Stimulated activated CD8-positive, alpha-beta memory T cell treated with anti-CD3 and anti-CD28 coated beads, Interleukin-12 subunit alpha, Interleukin-12 subunit beta, amount 100 ng/mL, for 4 hours (primary cell): ENCODE measurements around the gene MS4A13.
"Not testable (repeated sequence)": the region's sequence is repeated elsewhere in the genome, so short reads cannot be mapped to it uniquely, and the experiment has no call there.

Experiments
- DNase-seq: peaks from one replicate; pipeline ENCODE4 v3.0.0-alpha.2; 2020; ENCODE audit warnings: low read depth

Gene MS4A13, protein sequence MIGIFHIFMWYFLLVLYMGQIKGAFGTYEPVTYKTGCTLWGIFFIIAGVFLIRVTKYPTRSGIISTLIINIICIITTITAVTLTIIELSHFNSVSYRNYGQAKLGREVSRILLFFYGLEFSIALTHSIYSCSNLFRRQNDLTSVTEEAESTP

DNA sequence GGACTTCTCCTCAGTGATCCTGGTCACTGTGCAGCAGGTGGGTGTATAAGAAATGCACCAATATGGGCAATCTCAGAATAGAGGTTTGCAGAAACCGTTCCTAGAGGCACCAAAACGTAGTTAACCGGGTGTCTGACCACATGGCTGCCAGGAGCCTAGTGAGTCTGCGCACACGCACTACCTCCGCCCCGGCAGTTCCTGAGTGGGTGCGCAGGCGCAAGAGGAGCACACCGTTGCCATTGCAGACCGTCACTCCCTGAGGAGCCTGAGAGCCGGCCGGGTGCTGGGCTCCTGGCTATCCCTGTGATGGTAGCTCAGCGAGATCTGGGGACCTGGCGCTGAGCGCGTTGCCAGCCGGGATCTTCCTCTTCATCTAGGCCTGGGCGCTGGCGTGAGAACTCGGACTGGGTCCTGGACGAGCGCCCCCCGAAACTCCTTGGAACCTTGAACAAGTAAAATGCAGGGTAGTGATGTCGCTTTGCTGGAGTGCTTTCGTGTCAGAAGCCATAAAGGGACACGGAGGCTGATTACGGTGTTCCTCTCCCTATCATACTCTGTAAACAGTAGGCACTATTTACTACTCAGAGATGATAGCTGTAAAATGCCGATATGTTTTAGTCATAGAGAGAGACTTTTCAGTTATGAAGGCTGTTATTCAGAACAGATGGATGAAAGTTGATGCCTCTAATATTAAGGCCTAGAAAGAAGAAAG is at the start of gene MS4A13:
TSS of gene MS4A13 (plus strand) at position 249 of the 712 bp plus-strand sequence. CDS start 2,692 bp downstream, outside the sequence.
- DNase-seq, result no peak

DNA sequence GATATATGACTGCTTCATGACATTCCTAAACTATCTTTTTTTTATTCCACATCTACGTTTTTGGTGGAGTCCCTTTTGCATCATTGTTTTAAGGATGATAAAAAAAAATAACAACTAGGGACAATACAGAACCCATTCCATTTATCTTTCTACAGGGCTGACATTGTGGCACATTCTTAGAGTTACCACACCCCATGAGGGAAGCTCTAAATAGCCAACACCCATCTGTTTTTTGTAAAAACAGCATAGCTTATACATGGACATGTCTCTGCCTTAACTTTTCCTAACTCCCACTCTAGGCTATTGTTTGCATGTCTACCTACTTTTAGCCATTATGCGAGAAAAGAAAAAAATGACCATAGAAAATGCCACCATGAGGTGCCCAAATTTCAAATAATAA is 46.4 kb upstream of the MS4A13 start:
- no peak for DNase-seq

DNA sequence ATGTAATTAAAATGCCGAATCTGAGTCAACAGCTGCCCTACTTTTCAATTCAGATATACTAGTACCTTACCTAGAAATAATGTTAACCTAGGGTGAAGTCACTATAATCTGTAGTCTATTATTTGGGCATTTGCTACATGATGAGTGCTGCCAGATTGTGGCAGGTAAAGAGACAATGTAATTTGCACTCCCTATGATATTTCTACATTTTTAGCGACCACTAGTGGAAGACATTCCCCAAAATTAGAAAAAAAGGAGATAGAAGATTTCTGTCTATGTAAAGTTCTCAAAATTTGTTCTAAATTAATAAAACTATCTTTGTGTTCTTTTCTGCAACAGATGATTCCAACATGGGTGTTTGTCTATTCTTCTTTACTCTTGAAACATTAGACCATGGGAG is 45.5 kb upstream of the MS4A13 start:
- DNase-seq, result no peak

DNA sequence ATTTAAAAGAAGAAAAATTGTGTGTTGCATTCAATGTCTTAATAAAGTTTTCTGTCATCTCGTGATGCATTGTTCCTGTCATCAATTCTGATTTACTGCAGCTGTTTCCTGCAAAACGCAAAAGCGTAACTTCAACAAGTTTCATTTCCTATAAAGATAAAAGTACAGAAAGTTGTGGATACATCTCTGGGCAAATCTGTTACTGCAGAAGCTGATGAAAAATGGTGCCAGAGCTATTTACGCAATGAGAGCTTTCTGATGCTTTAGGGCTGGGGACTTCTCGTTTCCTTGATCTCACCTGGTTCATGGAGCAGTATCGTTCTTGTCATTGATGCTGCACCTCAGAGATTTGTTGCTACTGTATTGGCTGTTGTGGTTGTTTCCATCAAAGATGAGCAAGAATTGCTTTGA is 38.2 kb upstream of the MS4A13 start:
- no peak for DNase-seq

DNA sequence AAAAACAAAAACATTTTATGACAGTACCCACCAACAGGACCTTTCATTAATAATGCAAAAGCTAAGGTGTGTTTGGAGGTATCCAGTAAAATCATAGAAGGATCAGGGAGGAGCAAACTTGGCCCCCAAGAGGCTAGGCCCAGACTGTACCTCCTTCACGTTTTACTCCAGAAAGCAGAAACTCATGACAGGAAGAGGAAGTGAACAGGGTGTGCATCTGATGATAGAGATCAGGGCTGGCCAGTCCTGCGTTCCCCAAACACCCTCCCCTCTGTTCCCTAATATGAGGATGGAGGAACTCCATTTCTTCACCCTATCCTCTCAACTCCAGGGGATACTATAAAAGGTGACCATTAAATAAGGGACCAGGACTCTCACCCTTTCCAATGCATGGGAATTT is 32.8 kb upstream of the MS4A13 start:
- no peak for DNase-seq

DNA sequence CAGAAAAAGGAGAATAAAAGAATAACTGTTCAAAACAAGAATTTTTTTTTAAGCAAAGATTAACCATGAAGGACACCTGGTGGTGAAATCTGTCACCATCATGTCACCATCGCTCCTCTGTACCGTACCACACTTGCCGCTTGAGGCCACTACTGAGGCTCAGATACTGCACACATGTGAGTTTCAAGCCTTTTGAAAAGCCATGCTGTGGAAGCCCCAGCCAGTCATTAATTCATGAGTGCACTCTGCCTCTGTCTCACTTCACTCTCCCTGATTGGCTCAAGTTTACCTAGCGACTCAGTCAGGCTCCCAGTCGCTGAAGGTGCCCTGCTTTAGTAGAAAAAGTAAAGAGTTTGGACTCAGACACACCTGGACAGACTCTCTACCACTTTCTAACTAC is 29.2 kb upstream of the MS4A13 start:
- no peak for DNase-seq

DNA sequence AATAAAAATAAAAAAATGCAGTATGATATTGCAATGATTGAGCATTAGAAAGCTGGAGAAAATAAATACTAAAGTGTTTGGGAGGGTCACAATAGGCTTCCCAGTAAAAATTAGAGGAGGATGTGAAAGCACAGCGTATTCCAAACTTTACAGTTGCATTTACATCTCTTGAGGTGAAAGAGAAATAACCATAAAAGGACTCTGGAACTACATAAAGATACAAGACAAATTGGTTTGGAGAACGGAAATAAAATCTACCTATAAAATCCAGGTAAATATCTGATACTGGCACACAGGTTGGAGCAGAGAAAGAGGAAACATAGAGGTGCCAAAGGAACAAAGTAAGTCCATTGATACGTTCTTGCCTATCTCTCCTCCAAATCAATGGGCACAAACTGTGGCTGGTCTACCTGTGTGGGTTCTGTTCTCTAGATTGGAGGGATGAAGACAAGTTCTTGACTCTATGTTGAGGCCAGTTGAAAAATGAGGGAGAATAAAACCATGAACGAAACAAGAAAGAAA is 22.6 kb upstream of the MS4A13 start, which contains the start of gene MS4A12:
TSS of gene MS4A12 (plus strand) at position 291 of the 522 bp plus-strand sequence. CDS start 4,541 bp downstream, outside the sequence.
- DNase-seq, result no peak

DNA sequence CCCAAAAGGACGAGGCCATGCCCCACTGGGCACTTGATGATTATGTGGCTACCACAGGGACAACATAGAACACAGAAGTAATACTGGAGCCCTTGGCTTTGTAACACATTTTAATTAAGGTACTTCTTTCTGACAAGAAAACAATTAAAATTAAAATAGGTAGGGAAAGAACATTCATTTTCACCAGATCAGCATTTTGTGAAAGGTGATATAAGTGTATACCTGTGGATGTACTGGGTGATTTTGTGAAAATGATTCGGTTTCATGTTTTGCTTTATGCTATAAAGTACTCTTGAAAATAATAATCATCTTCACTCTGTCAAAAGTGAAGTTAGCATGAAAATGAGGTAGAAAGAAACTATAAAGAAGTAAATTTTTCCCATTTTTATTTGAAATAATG is 21.7 kb upstream of the MS4A13 start:
- DNase-seq, result no peak

DNA sequence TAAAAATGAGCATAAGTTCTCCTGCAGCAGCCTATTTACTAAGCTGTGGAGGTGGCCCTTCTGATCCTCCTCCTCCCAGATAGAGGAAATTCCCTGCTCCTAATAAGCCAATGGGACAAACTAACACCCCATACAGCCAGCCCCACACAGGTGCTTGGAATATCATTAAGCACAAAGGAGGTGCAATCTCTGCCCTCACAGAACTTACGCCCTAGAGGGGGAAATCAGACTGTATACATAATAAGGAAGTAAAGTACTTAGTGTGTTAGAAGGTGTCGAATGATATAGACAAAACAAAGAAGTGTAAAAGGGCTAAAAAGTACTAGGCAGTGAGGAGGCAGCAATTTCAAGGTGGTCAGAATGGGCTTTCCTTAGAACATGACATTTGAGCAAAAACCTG is 16.8 kb upstream of the MS4A13 start:
- DNase-seq, result no peak

DNA sequence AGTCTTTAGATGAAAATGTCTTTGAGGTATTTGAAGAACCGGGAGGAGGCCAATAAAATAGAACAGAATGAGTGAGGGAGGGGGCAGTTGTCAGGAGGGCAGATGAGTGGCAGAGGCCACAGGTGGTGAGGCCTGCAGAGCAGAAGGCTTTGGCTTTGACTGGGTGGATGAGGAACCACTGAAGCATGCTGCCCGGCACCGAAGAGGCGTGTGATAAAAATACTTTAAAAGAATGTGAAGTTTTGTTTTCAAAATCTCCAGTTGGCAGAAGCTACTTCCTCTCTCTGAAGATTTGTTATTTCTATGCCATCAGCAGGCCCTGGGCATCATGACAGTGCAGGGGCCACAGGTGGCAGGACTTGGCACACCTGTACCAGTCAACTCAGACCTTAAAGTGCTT is 16.3 kb upstream of the MS4A13 start:
- DNase-seq, result no peak

DNA sequence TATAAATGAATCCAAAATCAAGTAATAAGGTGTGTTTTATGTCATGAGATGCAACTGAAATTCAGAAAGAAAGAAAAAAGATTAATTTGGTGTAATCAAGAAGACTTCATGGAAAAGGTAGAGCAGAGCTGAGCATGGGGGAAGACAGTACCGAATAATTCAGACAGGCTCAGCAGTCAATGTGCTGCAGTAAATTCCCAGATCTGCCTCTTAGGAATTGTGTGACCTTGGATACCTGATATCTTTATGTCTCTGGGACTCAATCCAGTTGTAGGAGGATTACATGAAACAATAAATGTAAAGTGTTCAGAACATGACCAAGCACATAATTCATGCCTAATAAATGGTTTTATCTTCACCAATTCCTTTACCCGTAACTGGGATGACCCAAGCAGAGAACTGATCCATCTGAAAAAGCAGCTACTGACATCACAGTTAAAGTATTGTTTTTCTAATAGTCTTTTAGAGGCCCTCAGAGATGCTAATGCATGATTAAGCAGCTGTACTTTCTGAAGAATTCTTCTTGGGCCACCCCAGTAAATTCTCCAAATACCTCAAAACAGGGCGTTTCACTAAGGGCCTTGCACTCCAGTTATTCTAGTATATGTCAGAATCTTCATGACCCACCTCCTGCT is 14.8 kb upstream of the MS4A13 start:
- DNase-seq, result no peak

DNA sequence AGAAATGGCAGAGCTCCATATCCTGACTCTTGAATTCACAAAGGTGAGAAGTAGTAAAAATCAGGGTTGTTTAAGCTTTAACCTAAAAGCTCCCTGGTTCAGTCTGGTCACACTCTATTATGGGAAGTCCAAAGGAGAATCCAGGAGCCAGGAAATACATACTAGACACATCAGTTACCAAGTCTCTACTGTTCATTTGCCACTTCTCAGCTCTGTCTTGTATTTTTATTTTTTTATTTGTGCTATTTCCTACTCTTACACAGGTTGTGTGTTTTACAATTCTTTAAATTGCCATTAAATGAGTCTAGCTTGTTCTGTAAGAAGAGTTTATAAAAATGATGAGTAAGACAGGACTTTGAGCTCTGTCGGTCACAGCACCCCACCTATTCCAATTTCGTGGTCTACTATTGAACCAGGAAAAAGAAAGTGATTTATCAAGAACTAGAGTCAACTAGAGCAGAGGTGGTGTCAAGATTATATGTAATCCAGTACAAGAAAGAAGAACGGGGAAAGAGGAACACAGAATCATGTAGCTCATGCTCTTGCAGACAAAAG is 12.9 kb upstream of the MS4A13 start:
- DNase-seq, result no peak

DNA sequence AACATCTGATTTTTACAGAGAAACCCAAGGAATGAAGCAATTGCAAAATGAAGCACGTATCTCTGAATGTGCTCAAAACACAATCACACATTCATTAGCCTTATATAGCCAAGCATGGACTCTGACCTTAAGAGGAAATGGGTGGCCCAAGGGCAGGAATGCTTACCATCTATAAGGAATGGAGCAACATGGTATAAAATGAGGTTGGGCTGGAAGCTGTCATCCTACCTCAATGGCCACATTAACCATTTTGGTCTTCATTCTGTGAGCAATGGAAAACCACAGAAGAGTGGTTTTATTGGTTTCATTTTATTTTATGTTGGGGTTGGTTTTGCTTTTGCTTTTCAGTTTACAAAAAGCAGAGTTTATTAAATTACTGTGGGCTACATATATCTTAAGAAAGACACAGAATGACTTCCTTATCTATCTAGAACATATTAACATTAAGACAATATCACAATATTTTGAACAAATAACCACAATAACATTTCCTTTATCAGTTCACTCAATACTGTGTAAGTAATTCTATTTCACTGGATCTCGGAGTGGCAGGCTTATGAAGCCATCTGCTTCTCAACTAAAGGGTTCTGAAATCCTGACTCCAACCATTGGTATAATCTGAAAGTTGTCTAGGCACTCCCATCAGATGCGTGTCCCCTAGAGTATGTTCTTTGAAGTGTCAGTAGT is 10.8 kb upstream of the MS4A13 start:
- DNase-seq, result no peak

DNA sequence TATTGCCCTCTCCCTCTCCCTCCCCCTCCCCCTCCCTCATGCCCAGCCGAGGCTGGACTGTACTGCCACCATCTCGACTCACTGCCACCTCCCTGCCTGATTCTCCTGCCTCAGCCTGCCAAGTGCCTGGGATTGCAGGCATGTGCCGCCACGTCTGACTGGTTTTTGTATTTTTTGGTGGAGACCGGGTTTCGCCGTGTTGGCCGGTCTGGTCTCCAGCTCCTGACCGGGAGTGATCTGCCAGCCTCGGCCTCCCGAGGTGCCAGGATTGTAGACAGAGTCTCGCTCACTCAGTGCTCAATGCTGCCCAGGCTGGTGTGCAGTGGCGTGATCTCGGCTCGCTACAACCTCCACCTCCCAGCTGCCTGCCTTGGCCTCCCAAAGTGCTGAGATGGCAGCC is 5.6 kb upstream of the MS4A13 start:
- DNase-seq, result not testable (repeated sequence)

DNA sequence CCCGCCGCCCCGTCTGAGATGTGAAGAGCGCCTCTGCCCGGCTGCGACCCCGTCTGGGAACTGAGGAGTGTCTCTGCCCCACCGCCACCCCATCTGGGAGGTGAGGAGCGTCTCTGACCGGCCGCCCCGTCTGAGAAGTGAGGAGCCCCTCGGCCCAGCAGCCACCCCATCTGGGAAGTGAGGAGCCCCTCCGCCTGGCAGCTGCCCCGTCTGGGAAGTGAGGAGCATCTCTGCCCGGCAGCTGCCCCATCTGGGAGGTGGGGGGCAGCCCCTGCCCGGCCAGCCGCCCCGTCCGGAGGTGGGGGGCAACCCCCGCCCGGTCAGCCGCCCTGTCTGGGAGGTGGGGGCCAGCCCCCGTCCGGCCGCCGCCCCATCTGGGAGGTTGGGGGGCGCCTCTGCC is 5.0 kb upstream of the MS4A13 start:
- DNase-seq, result not testable (repeated sequence)

DNA sequence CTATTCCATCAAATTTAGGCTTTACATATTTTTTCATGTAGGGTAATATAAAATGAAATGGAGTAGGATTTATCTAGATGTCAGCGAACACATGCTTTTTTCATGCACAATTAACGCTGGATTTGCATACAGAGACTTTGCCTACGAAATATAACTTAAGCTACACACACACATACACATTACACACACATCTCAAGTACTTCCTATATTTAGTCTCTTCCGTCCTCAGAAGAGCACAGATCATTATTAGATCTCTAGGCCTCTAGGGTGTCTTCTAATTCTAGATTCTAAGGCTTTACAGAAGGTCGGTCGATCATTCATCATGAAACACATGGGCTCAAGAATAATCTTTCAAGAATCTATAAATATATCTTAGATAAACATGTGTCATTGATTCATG is 3.8 kb upstream of the MS4A13 start:
- no peak for DNase-seq

DNA sequence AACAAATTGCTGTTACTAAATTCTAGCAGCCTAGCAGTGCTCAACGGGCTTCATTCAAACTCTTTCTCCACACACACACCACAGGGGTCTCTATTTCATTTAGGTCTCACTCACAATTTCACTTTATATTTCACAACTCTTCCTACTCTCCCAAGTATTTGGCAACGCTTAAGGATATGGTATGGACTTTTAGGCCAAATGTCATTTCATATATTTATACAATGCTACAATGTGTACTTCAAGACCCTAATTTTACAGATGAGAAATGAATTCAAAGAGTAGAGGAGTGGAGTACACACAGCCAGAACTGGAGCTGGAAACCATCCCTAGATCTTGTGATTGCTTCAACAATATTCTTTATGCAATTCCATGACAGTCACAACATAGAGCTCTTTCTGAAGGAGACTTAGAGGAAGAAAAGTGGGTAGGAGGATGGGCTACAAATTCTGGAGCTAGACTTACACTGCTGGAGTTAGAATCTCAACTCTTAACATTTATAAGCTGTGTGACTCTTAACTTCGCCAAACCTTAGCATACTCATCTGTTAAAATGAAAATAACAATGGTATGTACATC is 2.5 kb upstream of the MS4A13 start:
- DNase-seq, result no peak

DNA sequence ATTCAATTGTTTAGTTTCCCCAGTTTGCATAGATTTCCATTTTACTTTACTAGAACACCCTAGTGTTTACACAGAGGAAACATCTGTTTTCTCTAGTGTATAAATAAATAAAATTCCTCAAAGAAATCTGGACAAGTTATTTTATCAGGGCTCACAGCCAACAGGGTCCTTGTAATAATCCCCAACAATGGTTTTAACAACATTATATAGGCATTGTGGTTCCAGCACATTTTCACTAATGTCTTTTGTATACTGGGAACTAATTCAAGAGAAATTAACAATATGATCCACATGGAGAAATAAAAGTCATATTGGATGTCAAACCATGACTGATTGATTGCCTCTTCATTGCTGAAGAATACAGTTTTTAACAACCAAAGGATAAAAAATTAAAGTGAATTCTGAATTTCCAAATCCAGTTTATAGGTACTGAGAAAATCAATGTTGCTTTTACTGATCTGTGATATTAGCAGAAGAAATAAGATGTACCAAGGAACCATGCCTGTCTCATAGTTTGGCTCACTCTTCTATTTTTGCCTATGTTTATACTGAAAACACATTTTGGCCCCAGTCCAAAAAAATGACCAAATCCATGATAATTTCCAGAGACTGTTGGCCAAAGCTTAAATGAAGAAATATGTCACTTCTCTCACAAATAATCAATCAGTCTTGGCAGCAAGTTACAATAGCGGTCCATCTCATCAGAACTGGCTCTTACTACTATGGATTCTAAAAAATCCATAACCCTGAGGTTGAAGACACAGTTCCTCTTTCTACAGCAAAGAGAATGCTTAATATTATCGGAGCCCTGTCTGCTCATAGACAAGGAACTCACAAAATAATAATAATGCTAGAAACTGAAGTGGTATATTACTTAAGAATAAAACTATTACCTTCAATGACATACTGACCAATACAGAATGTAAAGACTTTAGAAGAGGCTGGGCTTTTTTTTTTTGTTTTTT is 1.4 kb upstream of the MS4A13 start:
- no peak for DNase-seq

DNA sequence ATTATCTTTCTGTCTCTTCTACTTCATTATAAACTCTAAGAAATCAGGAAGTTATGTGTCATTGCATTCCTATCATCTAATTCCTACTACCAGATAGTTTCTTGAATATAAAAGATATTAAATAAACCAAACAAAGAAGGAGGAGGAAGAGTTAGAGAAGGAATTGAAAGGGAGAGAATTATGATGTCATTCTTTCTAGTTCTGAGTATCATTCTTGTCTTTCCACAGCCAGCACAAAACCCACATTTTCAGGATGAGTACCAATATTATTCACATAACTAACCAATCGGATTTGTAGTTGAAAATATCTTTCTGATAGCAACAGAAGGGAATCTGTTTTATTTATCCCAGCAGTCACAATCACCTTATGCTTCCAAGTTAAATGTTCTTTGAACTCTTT is 13.3 kb downstream of the MS4A13 start:
- no peak for DNase-seq

DNA sequence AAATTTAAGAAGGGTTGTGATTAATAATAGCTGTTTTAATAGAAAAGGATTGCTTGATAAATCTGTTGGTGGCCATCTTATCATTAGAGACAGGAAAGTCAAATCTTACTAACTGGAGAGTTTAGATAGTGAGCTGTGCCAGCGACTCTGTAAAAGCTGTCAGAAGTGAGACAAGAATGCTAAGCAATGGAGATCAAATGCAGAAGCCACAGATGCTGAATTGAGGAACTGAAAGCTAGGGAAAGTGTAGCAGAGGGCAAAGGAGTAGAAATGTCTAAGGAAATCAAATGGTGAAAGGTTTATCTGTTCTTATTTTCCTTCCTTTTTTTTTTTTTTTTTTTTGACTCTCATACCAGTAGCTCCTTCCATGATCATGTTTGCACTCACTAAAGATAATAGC is 13.7 kb downstream of the MS4A13 start:
- DNase-seq, result no peak
